ENCODE data around the gene ZNF454.

Gene ZNF454

GRCh38 chr5:178940569-178941360 is at the start of gene ZNF454:
TSS of gene ZNF454 (plus strand) at chr5:178941198. CDS start at chr5:178942792, 1,594 bp downstream.
- DNase-seq = no peak

- peak; percentile 13 for DNase-seq
These were observed 45.1 kb upstream of the ZNF454 start, which contains the start of gene ZFP2 for GRCh38 chr5:178895615-178896571. TSS of gene ZFP2 (plus strand) at chr5:178895913. CDS start at chr5:178931314, 35,401 bp downstream.

GRCh38 chr5:178899289-178899688 is 41.7 kb upstream of the ZNF454 start:
- DNase-seq = no peak

GRCh38 chr5:178902849-178903248 is 38.1 kb upstream of the ZNF454 start:
- DNase-seq = no peak

GRCh38 chr5:178931846-178932760 is 8.9 kb upstream of the ZNF454 start:
- no peak for DNase-seq

- no peak for DNase-seq
These were observed 363 bp downstream of the ZNF454 start for GRCh38 chr5:178941361-178941760.

GRCh38 chr5:178965465-178966055 is 24.6 kb downstream of the ZNF454 start:
- no peak for DNase-seq

- no peak for DNase-seq
These were observed 40.4 kb downstream of the ZNF454 start for GRCh38 chr5:178981381-178981780.

- no peak for DNase-seq
These were observed 41.9 kb downstream of the ZNF454 start for GRCh38 chr5:178982941-178983340.

- no peak for DNase-seq
These were observed 42.7 kb downstream of the ZNF454 start for GRCh38 chr5:178983728-178984127.

GRCh38 chr5:178984145-178985072 is 43.4 kb downstream of the ZNF454 start:
- no peak for DNase-seq

GRCh38 chr5:178986326-178986960 is 45.4 kb downstream of the ZNF454 start:
- DNase-seq = no peak

- DNase-seq = no peak
These were observed 47.6 kb downstream of the ZNF454 start for GRCh38 chr5:178988436-178989220.

- no peak for DNase-seq
These were observed 48.3 kb downstream of the ZNF454 start for GRCh38 chr5:178989311-178989710.

GRCh38 chr5:178990491-178990890 is 49.5 kb downstream of the ZNF454 start:
- no peak for DNase-seq

GRCh38 chr5:178991190-178992145 is 50.5 kb downstream of the ZNF454 start:
- no peak for DNase-seq

GRCh38 chr5:178992291-178992895 is 51.4 kb downstream of the ZNF454 start:
- no peak for DNase-seq

GRCh38 chr5:178993236-178993765 is 52.3 kb downstream of the ZNF454 start:
- no peak for DNase-seq

Data from CD4-positive, alpha-beta T cell treated with Interferon gamma for 1 hour (primary cell).